ENCODE results near the gene C10orf53.

Gene C10orf53

DNA sequence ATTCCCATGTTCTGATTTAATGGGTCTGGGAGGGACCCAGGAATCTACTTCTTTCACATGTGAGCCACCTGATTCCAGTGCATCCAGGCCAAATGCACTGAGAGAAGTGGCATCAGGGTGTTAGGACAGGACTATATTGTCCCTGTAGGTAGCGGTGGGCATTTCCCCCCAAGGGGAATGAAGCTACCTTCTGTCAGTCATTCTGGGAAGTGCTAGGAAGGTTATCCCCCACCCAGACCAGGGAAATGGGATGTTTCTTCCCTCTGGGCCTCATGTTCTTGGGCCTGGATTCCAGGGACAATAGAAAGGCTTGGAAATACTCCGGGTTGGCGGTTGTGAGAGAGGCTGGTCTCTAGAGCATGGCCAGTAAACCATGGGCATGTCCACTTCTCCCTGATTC, 20.8 kb downstream of the C10orf53 start:
- Histone ChIP-seq H3K9me3 (ENCODE audit: control insufficient read depth, low read length) (no peaks in the 10 kb centered on the region), H3K14ac (ENCODE audit: low read length in 2 of 2) (no peak overlapping the region), H3K9ac (ENCODE audit: low read length) (no peak overlapping the region), H3K4me1 (ENCODE audit: control insufficient read depth, insufficient read depth, low read depth, low read length) (no peaks in the 10 kb centered on the region), H2BK12ac (ENCODE audit: low read length in 2 of 2) (no peak overlapping the region), H2AK5ac (ENCODE audit: low read length, severe bottlenecking) (no peak overlapping the region), H2AFZ (ENCODE audit: low read depth, low read length) (no peak overlapping the region), H2BK15ac (ENCODE audit: low read depth, poor library complexity, severe bottlenecking) (no peak overlapping the region), H3K36me3 (ENCODE audit: control insufficient read depth in 1 of 2, insufficient read depth in 2 of 2, low read depth in 1 of 2, low read length in 2 of 2) (no peaks in the 10 kb centered on the region), H3K4me2 (ENCODE audit: low read length, poor library complexity, severe bottlenecking) (no peak overlapping the region), H3K4me3 (ENCODE audit: insufficient read depth in 1 of 2, low read depth in 1 of 2, low read length in 2 of 2) (no peak overlapping the region), H2BK5ac (ENCODE audit: low read depth, low read length, poor library complexity, severe bottlenecking) (no peak overlapping the region), H2BK120ac (ENCODE audit: low read depth, low read length) (no peak overlapping the region), H4K8ac (ENCODE audit: low read length) (no peak overlapping the region), H4K91ac (ENCODE audit: low read length) (no peak overlapping the region), H3K23ac (ENCODE audit: low read length in 2 of 2) (no peak overlapping the region), H3K18ac (ENCODE audit: low read depth in 1 of 2, low read length in 2 of 2) (no peak overlapping the region), H3K4ac (ENCODE audit: low read depth in 1 of 2, low read length in 2 of 2) (no peak overlapping the region), H3K27me3 (ENCODE audit: control insufficient read depth in 1 of 2, insufficient read depth in 1 of 2, low read length in 2 of 2) (peaks cover 1 to 44% of the 10 kb centered on the region in 2 experiments), H3K79me1 (replicated peaks; ENCODE audit: low read length, poor library complexity, severe bottlenecking) (no peaks in the 10 kb centered on the region), H3K27ac (ENCODE audit: low read length, poor library complexity, severe bottlenecking) (no peak overlapping the region)
- 78% methylated on average over 1 of the region's 3 CpGs for WGBS
- DNase-seq, result no peak

DNA sequence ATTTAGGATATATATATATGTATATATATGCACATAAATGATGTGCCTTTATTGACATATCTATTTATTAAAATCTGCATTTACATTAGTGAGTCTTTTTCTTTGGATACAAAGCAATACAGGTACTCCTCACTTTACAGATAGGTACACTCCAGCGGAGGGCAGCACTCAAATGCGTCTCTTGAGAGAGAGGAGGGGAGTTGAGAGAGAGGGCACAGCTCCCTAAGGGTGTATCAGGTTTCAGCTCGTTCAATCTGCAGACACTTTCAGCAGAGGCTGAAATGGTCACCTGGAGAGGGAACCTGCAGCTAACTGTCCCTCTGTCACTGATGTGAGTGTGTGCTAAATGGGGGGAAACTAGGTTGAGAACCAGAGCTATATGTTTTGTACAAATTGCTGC, 21.5 kb downstream of the C10orf53 start:
- Histone ChIP-seq H2BK5ac (ENCODE audit: low read depth, low read length, poor library complexity, severe bottlenecking) (no peak overlapping the region), H3K27me3 (ENCODE audit: control insufficient read depth in 1 of 2, insufficient read depth in 1 of 2, low read length in 2 of 2) (peaks cover 0 to 41% of the 10 kb centered on the region in 2 experiments), H2AFZ (ENCODE audit: low read depth, low read length) (no peak overlapping the region), H3K23ac (ENCODE audit: low read length in 2 of 2) (no peak overlapping the region), H2AK5ac (ENCODE audit: low read length, severe bottlenecking) (no peak overlapping the region), H4K91ac (ENCODE audit: low read length) (no peak overlapping the region), H3K14ac (ENCODE audit: low read length in 2 of 2) (no peak overlapping the region), H3K4ac (ENCODE audit: low read depth in 1 of 2, low read length in 2 of 2) (no peak overlapping the region), H2BK15ac (ENCODE audit: low read depth, poor library complexity, severe bottlenecking) (no peak overlapping the region), H3K9ac (ENCODE audit: low read length) (no peak overlapping the region), H2BK120ac (ENCODE audit: low read depth, low read length) (no peak overlapping the region), H3K36me3 (ENCODE audit: control insufficient read depth in 1 of 2, insufficient read depth in 2 of 2, low read depth in 1 of 2, low read length in 2 of 2) (no peaks in the 10 kb centered on the region), H3K4me1 (ENCODE audit: control insufficient read depth, insufficient read depth, low read depth, low read length) (no peaks in the 10 kb centered on the region), H3K18ac (ENCODE audit: low read depth in 1 of 2, low read length in 2 of 2) (no peak overlapping the region), H2BK12ac (ENCODE audit: low read length in 2 of 2) (no peak overlapping the region), H3K27ac (ENCODE audit: low read length, poor library complexity, severe bottlenecking) (no peak overlapping the region), H3K4me2 (ENCODE audit: low read length, poor library complexity, severe bottlenecking) (no peak overlapping the region), H3K9me3 (ENCODE audit: control insufficient read depth, low read length) (no peaks in the 10 kb centered on the region), H4K8ac (ENCODE audit: low read length) (no peak overlapping the region), H3K4me3 (ENCODE audit: insufficient read depth in 1 of 2, low read depth in 1 of 2, low read length in 2 of 2) (no peak overlapping the region), H3K79me1 (replicated peaks; ENCODE audit: low read length, poor library complexity, severe bottlenecking) (no peaks in the 10 kb centered on the region)
- no peak for DNase-seq
- WGBS, result 12% methylated on average over 3 of the region's 3 CpGs

DNA sequence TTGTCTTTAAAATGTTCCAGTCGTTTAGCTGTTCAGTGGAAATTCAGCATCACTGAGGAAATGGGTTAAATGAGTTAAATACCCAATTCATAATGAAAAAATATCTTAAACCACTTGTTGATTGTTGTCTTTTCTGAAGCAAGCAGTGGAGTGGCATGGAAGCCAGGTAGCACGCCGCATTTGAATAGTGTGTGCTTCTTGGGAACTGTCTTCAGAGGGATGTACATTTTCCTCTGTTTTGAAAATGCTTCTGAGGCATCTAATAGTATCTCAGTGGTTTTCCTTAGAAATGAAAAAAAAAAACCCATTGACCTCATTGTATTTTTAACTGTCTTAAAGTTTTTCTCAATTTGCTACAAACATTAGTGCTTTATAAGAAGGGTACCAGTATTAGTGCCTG, 28.1 kb downstream of the C10orf53 start:
- no peak overlapping the region for H2AFZ ChIP-seq (ENCODE audit: low read depth, low read length)
- no peak overlapping the region for H3K4me3 ChIP-seq (ENCODE audit: insufficient read depth in 1 of 2, low read depth in 1 of 2, low read length in 2 of 2)
- no peak overlapping the region for H4K91ac ChIP-seq (ENCODE audit: low read length)
- DNase-seq, result no peak
- no peak overlapping the region for H3K27ac ChIP-seq (ENCODE audit: low read length, poor library complexity, severe bottlenecking)
- H4K8ac ChIP-seq (ENCODE audit: low read length), result no peak overlapping the region
- H3K36me3 ChIP-seq (ENCODE audit: control insufficient read depth in 1 of 2, insufficient read depth in 2 of 2, low read depth in 1 of 2, low read length in 2 of 2), result no peaks in the 10 kb centered on the region
- H3K4me2 ChIP-seq (ENCODE audit: low read length, poor library complexity, severe bottlenecking), result no peak overlapping the region
- H3K27me3 ChIP-seq (ENCODE audit: control insufficient read depth in 1 of 2, insufficient read depth in 1 of 2, low read length in 2 of 2), result peaks cover 8 to 58% of the 10 kb centered on the region in 2 experiments
- no peak overlapping the region for H3K18ac ChIP-seq (ENCODE audit: low read depth in 1 of 2, low read length in 2 of 2)
- no peak overlapping the region for H2BK15ac ChIP-seq (ENCODE audit: low read depth, poor library complexity, severe bottlenecking)
- no peak overlapping the region for H2BK12ac ChIP-seq (ENCODE audit: low read length in 2 of 2)
- H2AK5ac ChIP-seq (ENCODE audit: low read length, severe bottlenecking), result no peak overlapping the region
- no peaks in the 10 kb centered on the region for H3K4me1 ChIP-seq (ENCODE audit: control insufficient read depth, insufficient read depth, low read depth, low read length)
- no peak overlapping the region for H2BK120ac ChIP-seq (ENCODE audit: low read depth, low read length)
- no peak overlapping the region for H3K23ac ChIP-seq (ENCODE audit: low read length in 2 of 2)
- H3K4ac ChIP-seq (ENCODE audit: low read depth in 1 of 2, low read length in 2 of 2), result no peak overlapping the region
- no peak overlapping the region for H2BK5ac ChIP-seq (ENCODE audit: low read depth, low read length, poor library complexity, severe bottlenecking)
- no peak overlapping the region for H3K9ac ChIP-seq (ENCODE audit: low read length)
- H3K79me1 ChIP-seq (replicated peaks; ENCODE audit: low read length, poor library complexity, severe bottlenecking), result no peaks in the 10 kb centered on the region
- H3K9me3 ChIP-seq (ENCODE audit: control insufficient read depth, low read length), result no peaks in the 10 kb centered on the region
- 86% methylated on average over 2 of the region's 3 CpGs for WGBS
- H3K14ac ChIP-seq (ENCODE audit: low read length in 2 of 2), result no peak overlapping the region

DNA sequence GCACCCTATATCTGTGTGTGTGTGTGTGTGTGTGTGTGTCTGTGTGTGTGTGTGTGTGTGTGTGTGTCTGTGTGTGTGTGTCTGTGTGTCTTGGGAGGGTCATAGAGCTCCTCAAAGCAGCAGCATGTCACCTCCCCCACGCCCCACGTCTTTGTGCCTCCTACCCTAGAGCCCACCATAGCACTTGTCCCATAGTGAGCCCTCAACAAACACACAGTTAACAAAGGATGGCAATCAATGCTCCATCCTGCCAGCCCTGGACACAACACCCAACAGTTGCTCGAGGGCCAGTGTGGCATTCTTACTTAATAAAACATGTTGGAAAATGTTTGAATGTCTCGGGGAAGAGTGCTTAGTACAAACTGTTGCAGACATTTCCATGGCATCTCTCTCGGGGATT, 30.5 kb downstream of the C10orf53 start:
- Histone ChIP-seq H3K4me1 (ENCODE audit: control insufficient read depth, insufficient read depth, low read depth, low read length) (no peaks in the 10 kb centered on the region), H2BK5ac (ENCODE audit: low read depth, low read length, poor library complexity, severe bottlenecking) (no peak overlapping the region), H2AK5ac (ENCODE audit: low read length, severe bottlenecking) (no peak overlapping the region), H3K4me3 (ENCODE audit: insufficient read depth in 1 of 2, low read depth in 1 of 2, low read length in 2 of 2) (no peak overlapping the region), H4K91ac (ENCODE audit: low read length) (no peak overlapping the region), H2BK120ac (ENCODE audit: low read depth, low read length) (no peak overlapping the region), H3K9me3 (ENCODE audit: control insufficient read depth, low read length) (no peaks in the 10 kb centered on the region), H3K4me2 (ENCODE audit: low read length, poor library complexity, severe bottlenecking) (no peak overlapping the region), H3K36me3 (ENCODE audit: control insufficient read depth in 1 of 2, insufficient read depth in 2 of 2, low read depth in 1 of 2, low read length in 2 of 2) (no peaks in the 10 kb centered on the region), H3K14ac (ENCODE audit: low read length in 2 of 2) (no peak overlapping the region), H2BK15ac (ENCODE audit: low read depth, poor library complexity, severe bottlenecking) (no peak overlapping the region), H3K27me3 (ENCODE audit: control insufficient read depth in 1 of 2, insufficient read depth in 1 of 2, low read length in 2 of 2) (peaks cover 8 to 57% of the 10 kb centered on the region in 2 experiments), H4K8ac (ENCODE audit: low read length) (no peak overlapping the region), H3K9ac (ENCODE audit: low read length) (no peak overlapping the region), H2BK12ac (ENCODE audit: low read length in 2 of 2) (no peak overlapping the region), H3K79me1 (replicated peaks; ENCODE audit: low read length, poor library complexity, severe bottlenecking) (no peaks in the 10 kb centered on the region), H2AFZ (ENCODE audit: low read depth, low read length) (no peak overlapping the region), H3K4ac (ENCODE audit: low read depth in 1 of 2, low read length in 2 of 2) (no peak overlapping the region), H3K27ac (ENCODE audit: low read length, poor library complexity, severe bottlenecking) (no peak overlapping the region), H3K18ac (ENCODE audit: low read depth in 1 of 2, low read length in 2 of 2) (no peak overlapping the region), H3K23ac (ENCODE audit: low read length in 2 of 2) (no peak overlapping the region)
- WGBS, result 56% methylated on average over 3 of the region's 5 CpGs
- no peak for DNase-seq

Measured in mesenchymal stem cell (in vitro differentiated cells and primary cell).